PC-3 (cell line): ENCODE data around the gene BMP7. TPM values are rescaled to one million over a fixed set of nuclear protein-coding genes. Genes with fewer than 3 reads are reported as not detected.

Source experiments
- ATAC-seq: fragments of 200-7000 bp; cut with Tn5 transposase; 2 replicates; pipeline ENCODE4 v1.9.1; 2020; ENCODE audit warnings: mild to moderate bottlenecking, moderate library complexity
- BruUV-seq: library from RNA; stranded (reverse); fragments of 400-500 nt; replicated peaks from 2 replicates; lab custom pipeline; 2021; lab: Mats Ljungman, UMichigan
- CTCF ChIA-PET: fragments of 300-600 bp; sonication (Branson Sonifier 250); formaldehyde crosslinking; loops from one replicate; lab custom pipeline; 2022; ENCODE audit warnings: antibody characterized with exemption; lab: Charles Lee
- POLR2A ChIA-PET: fragments of 300-600 bp; sonication (Branson Sonifier 250); formaldehyde crosslinking; loops from one replicate; lab custom pipeline; 2022; ENCODE audit warnings: antibody characterized with exemption; ENCODE audit not compliant: unreplicated experiment; lab: Charles Lee
- DNase-seq: peaks from one replicate; pipeline ENCODE4 v3.0.0-alpha.2; 2015
- H2AFZ ChIP-seq: fragments of 300-600 bp; sonication (generic); 2 replicates; pipeline ENCODE4 v1.6.0; 2016; ENCODE audit warnings: antibody characterized with exemption, low read length
- H3F3A ChIP-seq: fragments of 300-600 bp; sonication (generic); one replicate; pipeline ENCODE4 v1.6.0; 2017; ENCODE audit warnings: antibody characterized with exemption, low read length, control low read depth, mild to moderate bottlenecking; ENCODE audit not compliant: unreplicated experiment
- H3K27ac ChIP-seq: fragments of 300-600 bp; sonication (generic); 2 replicates; pipeline ENCODE4 v1.5.1; 2016; ENCODE audit warnings: mild to moderate bottlenecking, low read length
- H3K27me3 ChIP-seq: fragments of 300-600 bp; sonication (generic); 2 replicates; pipeline ENCODE4 v1.6.1; 2016; ENCODE audit warnings: low read length, mixed read lengths
- H3K36me3 ChIP-seq: fragments of 300-600 bp; sonication (generic); 2 replicates; pipeline ENCODE4 v1.6.1; 2016; ENCODE audit warnings: low read depth, mixed run types, low read length, mixed read lengths
- H3K4me1 ChIP-seq: fragments of 300-600 bp; sonication (generic); 2 replicates; pipeline ENCODE4 v1.5.1; 2016; ENCODE audit warnings: low read length; ENCODE audit not compliant: insufficient read depth
- H3K4me2 ChIP-seq: fragments of 300-600 bp; sonication (generic); 2 replicates; pipeline ENCODE4 v1.6.0; 2016; ENCODE audit warnings: low read length
- H3K4me3 ChIP-seq: fragments of 300-600 bp; sonication (generic); 2 replicates; pipeline ENCODE4 v1.5.1; 2016; ENCODE audit warnings: mild to moderate bottlenecking, low read length, mixed read lengths
- H3K79me2 ChIP-seq: fragments of 300-600 bp; sonication (generic); 2 replicates; pipeline ENCODE4 v1.6.1; 2017; ENCODE audit warnings: low read length, mixed read lengths
- H3K9ac ChIP-seq: fragments of 300-600 bp; sonication (generic); 2 replicates; pipeline ENCODE4 v1.6.0; 2016; ENCODE audit warnings: mild to moderate bottlenecking, low read length
- H3K9me2 ChIP-seq: fragments of 300-600 bp; sonication (generic); replicated peaks from 2 replicates; pipeline ENCODE4 v1.6.1; 2016; ENCODE audit warnings: mixed run types, low read length, mixed read lengths
- H3K9me3 ChIP-seq: fragments of 300-600 bp; sonication (generic); 2 replicates; pipeline ENCODE4 v1.6.1; 2016; ENCODE audit warnings: low read length, mixed read lengths
- H4K20me1 ChIP-seq: fragments of 300-600 bp; sonication (generic); 2 replicates; pipeline ENCODE4 v1.6.1; 2016; ENCODE audit warnings: low read length, mixed read lengths
- CTCF ChIP-seq: fragments of 300-600 bp; sonication (generic); conservative IDR thresholded peaks from 2 replicates; pipeline ENCODE4 v1.5.1; 2017; ENCODE audit warnings: antibody characterized with exemption, low read depth, mild to moderate bottlenecking, low read length
- EZH2 ChIP-seq: fragments of 300-600 bp; sonication (generic); IDR thresholded peaks from one replicate; pipeline ENCODE4 v1.6.1; 2017; ENCODE audit warnings: antibody characterized with exemption, mild to moderate bottlenecking, low read length; ENCODE audit not compliant: unreplicated experiment
- EZH2phosphoT487 ChIP-seq: fragments of 300-600 bp; sonication (generic); IDR thresholded peaks from 2 replicates; pipeline ENCODE4 v1.6.1; 2018; ENCODE audit warnings: mild to moderate bottlenecking, antibody characterized with exemption, low read length, borderline replicate concordance
- intact Hi-C: fragments of 100-400 bp; cut with micrococcal nuclease; formaldehyde crosslinking; loops from 2 replicates; pipeline ENCODE4 v1.9.0; 2023
- total RNA-seq: library from RNA; depleted of rRNA; stranded (reverse); fragments of >200 nt; gene quantifications from 2 replicates; pipeline ENCODE4 v1.2.3, GENCODE V29; 2014

Gene BMP7
- total RNA-seq, 1 experiment from 2014 or later, result not detected

- BruUV-seq, result no TSS peak
- ATAC-seq (no peak), DNase-seq (no peak)
- no peaks in the 10 kb centered on the region for H3K9me2 ChIP-seq
- H3K4me3 ChIP-seq, result no peak overlapping the region
- no peaks in the 10 kb centered on the region for H4K20me1 ChIP-seq
- POLR2A ChIA-PET, result no interaction called here
- H3K79me2 ChIP-seq, result no peaks in the 10 kb centered on the region
- H3K36me3 ChIP-seq, result no peaks in the 10 kb centered on the region
- H3F3A ChIP-seq, result no peaks in the 10 kb centered on the region
- H3K4me2 ChIP-seq, result no peak overlapping the region
- intact Hi-C loops, result no loop called here
- peaks cover 100% of the 10 kb centered on the region for H3K27me3 ChIP-seq
- H2AFZ ChIP-seq, result no peak overlapping the region
- no peaks in the 10 kb centered on the region for H3K4me1 ChIP-seq
- TF ChIP-seq EZH2 (no peak), EZH2phosphoT487 (no peak), CTCF (no peak)
- H3K9ac ChIP-seq, result no peak overlapping the region
- no peak overlapping the region for H3K27ac ChIP-seq
- no peaks in the 10 kb centered on the region for H3K9me3 ChIP-seq
- CTCF ChIA-PET, result no interaction called here
Measured at GRCh38 chr20:57146155-57146554, 120.3 kb downstream of the BMP7 start.

- no peak overlapping the region for H2AFZ ChIP-seq
- TF ChIP-seq EZH2phosphoT487 (no peak), CTCF (no peak), EZH2 (no peak)
- H3K4me1 ChIP-seq, result no peaks in the 10 kb centered on the region
- no peak overlapping the region for H3K27ac ChIP-seq
- no peaks in the 10 kb centered on the region for H3K36me3 ChIP-seq
- H3K9me2 ChIP-seq, result no peaks in the 10 kb centered on the region
- CTCF ChIA-PET, result no interaction called here
- H3F3A ChIP-seq, result no peaks in the 10 kb centered on the region
- H3K79me2 ChIP-seq, result no peaks in the 10 kb centered on the region
- H3K4me2 ChIP-seq, result no peak overlapping the region
- H4K20me1 ChIP-seq, result no peaks in the 10 kb centered on the region
- H3K27me3 ChIP-seq, result peaks cover 100% of the 10 kb centered on the region
- H3K9me3 ChIP-seq, result no peaks in the 10 kb centered on the region
- H3K4me3 ChIP-seq, result no peak overlapping the region
- POLR2A ChIA-PET, result no interaction called here
- no peak for ATAC-seq
- BruUV-seq, result no TSS peak
- H3K9ac ChIP-seq, result no peak overlapping the region
- intact Hi-C loops, result no loop called here
- no peak for DNase-seq
Measured at GRCh38 chr20:57145089-57145631, 121.3 kb downstream of the BMP7 start.

- intact Hi-C loops, result no loop called here
- no peak overlapping the region for H2AFZ ChIP-seq
- H3F3A ChIP-seq, result no peaks in the 10 kb centered on the region
- peaks cover 95% of the 10 kb centered on the region for H3K27me3 ChIP-seq
- TF ChIP-seq EZH2phosphoT487 (no peak), EZH2 (no peak), CTCF (no peak)
- H3K9me3 ChIP-seq, result no peaks in the 10 kb centered on the region
- no peaks in the 10 kb centered on the region for H4K20me1 ChIP-seq
- H3K79me2 ChIP-seq, result no peaks in the 10 kb centered on the region
- H3K36me3 ChIP-seq, result no peaks in the 10 kb centered on the region
- no TSS peak for BruUV-seq
- H3K9me2 ChIP-seq, result no peaks in the 10 kb centered on the region
- CTCF ChIA-PET, result no interaction called here
- no peaks in the 10 kb centered on the region for H3K4me1 ChIP-seq
- H3K9ac ChIP-seq, result no peak overlapping the region
- POLR2A ChIA-PET, result no interaction called here
- ATAC-seq (no peak), DNase-seq (no peak)
- H3K4me2 ChIP-seq, result no peak overlapping the region
- no peak overlapping the region for H3K27ac ChIP-seq
- H3K4me3 ChIP-seq, result no peak overlapping the region
Measured at GRCh38 chr20:57143173-57143572, 123.3 kb downstream of the BMP7 start.
